Measurements from ENCODE around the gene DDX41. TPM values are rescaled to one million over a fixed set of nuclear protein-coding genes. Genes with fewer than 3 reads are reported as not detected.

DDX41 gene
- total RNA-seq, 2 experiments from 2014 or later: 49.6 to 49.7 TPM

DNA sequence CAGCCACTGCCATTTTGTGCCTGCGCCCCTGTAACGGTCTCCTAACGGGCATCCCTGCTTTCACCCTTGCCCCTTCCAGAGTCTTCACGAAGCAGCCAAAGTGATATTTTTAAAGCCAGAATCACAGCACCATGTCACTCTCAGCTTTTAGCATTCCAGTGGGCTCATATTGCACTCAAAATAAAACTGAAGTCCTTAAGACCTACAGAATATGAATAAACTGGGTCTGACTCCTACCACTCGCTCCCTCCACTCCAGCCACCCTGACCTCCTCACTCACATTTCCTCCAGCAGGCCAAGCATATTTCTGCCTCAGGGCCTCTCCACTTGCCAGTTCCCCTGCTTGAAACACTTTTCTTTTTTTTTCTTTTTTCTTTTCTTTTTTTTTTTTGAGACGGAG is 16.9 kb downstream of the DDX41 start:
- Histone ChIP-seq H3K4me1 (ENCODE audit: insufficient read depth, low read length) (peaks cover 42% of the 10 kb centered on the region), H3K4me3 (ENCODE audit: low read length) (no peak overlapping the region), H3K27ac (ENCODE audit: low read depth in 1 of 2, low read length in 2 of 2) (no peak overlapping the region), H3K27me3 (ENCODE audit: control insufficient read depth in 1 of 2, insufficient read depth in 2 of 2, low read length in 2 of 2) (no peaks in the 10 kb centered on the region), H3K9me3 (ENCODE audit: control insufficient read depth in 1 of 2, insufficient read depth in 1 of 2, low read length in 2 of 2) (no peaks in the 10 kb centered on the region), H3K36me3 (ENCODE audit: insufficient read depth, low read length) (no peaks in the 10 kb centered on the region)
- DNase-seq: no peak
- no peaks in the 10 kb centered on the region for H3K27me3 Mint-ChIP-seq
- H3K9me3 Mint-ChIP-seq: no peaks in the 10 kb centered on the region
- TF ChIP-seq, protein P1, sequence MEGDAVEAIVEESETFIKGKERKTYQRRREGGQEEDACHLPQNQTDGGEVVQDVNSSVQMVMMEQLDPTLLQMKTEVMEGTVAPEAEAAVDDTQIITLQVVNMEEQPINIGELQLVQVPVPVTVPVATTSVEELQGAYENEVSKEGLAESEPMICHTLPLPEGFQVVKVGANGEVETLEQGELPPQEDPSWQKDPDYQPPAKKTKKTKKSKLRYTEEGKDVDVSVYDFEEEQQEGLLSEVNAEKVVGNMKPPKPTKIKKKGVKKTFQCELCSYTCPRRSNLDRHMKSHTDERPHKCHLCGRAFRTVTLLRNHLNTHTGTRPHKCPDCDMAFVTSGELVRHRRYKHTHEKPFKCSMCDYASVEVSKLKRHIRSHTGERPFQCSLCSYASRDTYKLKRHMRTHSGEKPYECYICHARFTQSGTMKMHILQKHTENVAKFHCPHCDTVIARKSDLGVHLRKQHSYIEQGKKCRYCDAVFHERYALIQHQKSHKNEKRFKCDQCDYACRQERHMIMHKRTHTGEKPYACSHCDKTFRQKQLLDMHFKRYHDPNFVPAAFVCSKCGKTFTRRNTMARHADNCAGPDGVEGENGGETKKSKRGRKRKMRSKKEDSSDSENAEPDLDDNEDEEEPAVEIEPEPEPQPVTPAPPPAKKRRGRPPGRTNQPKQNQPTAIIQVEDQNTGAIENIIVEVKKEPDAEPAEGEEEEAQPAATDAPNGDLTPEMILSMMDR (IDR thresholded peaks at IDR 0.05): no peak
- intact Hi-C loops (cut with DNase I, micrococcal nuclease): loop anchor here (1.0 to 2.0 kb wide), 2 partner anchors 182 to 385 kb away; no protein-coding TSS in a partner anchor
- H3K4me1 Mint-ChIP-seq (ENCODE audit: low read depth): peaks cover 31% of the 10 kb centered on the region
- peak overlapping the region; percentile 60 for H3K4me3 Mint-ChIP-seq
- no peaks in the 10 kb centered on the region for H3K36me3 Mint-ChIP-seq (ENCODE audit: low read depth)
- ATAC-seq (ENCODE audit: poor library complexity): no peak
- POLR2A ChIA-PET: interaction anchor here (1.1 kb wide), 1 partner anchor 109 kb away, joined by 3 read pairs; no protein-coding TSS in a partner anchor
- no peak overlapping the region for H3K27ac Mint-ChIP-seq
- CTCF ChIA-PET: interaction anchor here (1.2 to 4.1 kb wide), 6 partner anchors 27 to 190 kb away, joined by 3 to 41 read pairs (median 4); no protein-coding TSS in a partner anchor

DNA sequence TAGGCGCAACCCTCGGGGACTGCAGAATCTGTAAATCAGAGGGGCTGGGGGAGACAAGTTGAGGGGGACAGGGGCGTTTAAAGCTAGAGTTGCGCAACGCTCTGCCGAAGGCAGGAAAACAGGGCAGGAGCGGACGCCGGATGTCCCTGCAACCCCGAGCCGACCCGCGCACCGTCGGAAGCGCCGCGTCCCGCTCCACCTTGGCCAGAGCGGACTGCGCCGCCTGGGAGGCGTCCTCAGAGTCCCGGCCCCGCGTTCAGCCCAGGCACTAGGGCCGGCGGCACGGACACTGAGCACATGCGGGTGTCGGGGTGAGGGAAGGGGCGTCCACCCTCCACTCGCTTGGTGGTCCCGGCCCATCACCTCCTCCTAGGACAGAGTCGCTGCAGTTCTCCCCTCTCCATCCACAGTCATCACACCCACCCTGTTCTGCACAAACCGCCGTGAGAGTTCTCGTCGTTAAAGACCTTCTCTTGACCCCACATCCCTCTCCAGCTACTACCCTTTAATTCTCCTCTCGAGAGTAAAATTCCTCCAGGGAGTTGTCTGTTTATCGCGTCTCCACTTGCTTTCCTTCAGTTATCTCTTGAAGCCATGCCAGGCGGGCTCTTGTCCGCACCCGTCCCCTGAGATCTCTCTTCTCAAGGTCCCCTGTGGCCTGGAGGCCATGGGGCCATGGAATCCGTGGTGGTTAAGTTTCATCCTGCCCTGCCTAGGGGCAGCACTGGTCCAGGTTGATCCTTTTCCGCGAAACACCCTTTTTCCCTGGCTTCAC is 18.6 kb downstream of the DDX41 start:
- TF ChIP-seq, protein P1 (IDR thresholded peaks at IDR 0.05): no peak
- no peaks in the 10 kb centered on the region for H3K36me3 ChIP-seq (ENCODE audit: insufficient read depth, low read length)
- Mint-ChIP-seq H3K27me3 (no peaks in the 10 kb centered on the region), H3K4me1 (ENCODE audit: low read depth) (peaks cover 31% of the 10 kb centered on the region), H3K4me3 (peak overlapping the region; percentile 74), H3K9me3 (no peaks in the 10 kb centered on the region), H3K36me3 (ENCODE audit: low read depth) (no peaks in the 10 kb centered on the region), H3K27ac (no peak overlapping the region)
- POLR2A ChIA-PET: interaction anchor here (0.7 to 2.1 kb wide), 16 partner anchors 18 to 364 kb away, joined by 3 to 12 read pairs (median 5); partner anchors contain the start of genes DDX41, GRK6 and NSD1
- ATAC-seq (ENCODE audit: poor library complexity) (peak; percentile 5), DNase-seq (peak in 2 of 14 experiments; percentile 10 to 49)
- no peaks in the 10 kb centered on the region for H3K9me3 ChIP-seq (ENCODE audit: control insufficient read depth in 1 of 2, insufficient read depth in 1 of 2, low read length in 2 of 2)
- CTCF ChIA-PET: interaction anchor here (1.0 to 2.1 kb wide), 8 partner anchors 19 to 189 kb away, joined by 3 to 7 read pairs (median 4); partner anchors contain the start of gene DDX41
- peaks cover 50% of the 10 kb centered on the region for H3K4me1 ChIP-seq (ENCODE audit: insufficient read depth, low read length)
- peak overlapping the region; percentile 70 for H3K4me3 ChIP-seq (ENCODE audit: low read length)
- H3K27ac ChIP-seq (ENCODE audit: low read depth in 1 of 2, low read length in 2 of 2): no peak overlapping the region
- intact Hi-C loops (cut with DNase I, micrococcal nuclease): no loop called here
- H3K27me3 ChIP-seq (ENCODE audit: control insufficient read depth in 1 of 2, insufficient read depth in 2 of 2, low read length in 2 of 2): no peaks in the 10 kb centered on the region

DNA sequence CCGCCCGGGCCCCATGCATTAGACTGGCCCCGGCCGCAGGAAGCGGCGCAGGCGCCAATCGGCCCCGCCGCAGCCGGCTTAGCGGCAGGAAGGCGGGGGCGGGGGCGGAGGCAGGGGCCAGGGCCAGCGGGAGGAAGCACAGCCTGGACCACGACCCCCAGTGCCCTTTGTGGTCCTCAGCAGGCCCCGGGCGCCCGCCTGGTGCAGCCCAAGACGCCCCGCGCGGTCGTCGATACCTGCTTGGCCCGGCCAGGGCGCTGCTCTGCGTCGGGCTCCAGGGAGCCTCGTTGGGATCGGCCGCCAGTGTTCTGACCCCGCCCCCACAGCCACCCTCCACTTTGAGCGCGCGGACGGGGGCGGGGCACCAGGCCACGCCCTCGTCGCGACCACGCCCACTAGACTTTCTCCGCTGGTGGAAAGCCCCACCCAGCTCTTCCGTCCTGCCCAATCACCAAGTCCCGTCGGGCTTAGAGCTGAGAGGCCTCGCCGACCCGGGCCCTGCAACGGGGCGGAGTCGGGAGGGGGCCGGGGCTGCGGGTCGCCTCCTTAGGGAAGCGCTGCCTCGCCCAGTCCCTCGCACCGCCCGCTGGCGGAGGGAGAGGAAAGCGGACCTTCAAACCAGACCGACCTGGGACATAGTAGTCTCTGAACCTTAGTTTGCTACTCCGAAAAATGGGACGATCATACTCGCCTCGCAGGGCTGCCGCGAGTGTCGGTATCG is 19.3 kb downstream of the DDX41 start, which contains the start of gene PDLIM7:
PDLIM7 (minus strand) TSS at position 313 of the 721 bp plus-strand sequence. CDS start 1,092 bp downstream, outside the sequence.
- no peaks in the 10 kb centered on the region for H3K27me3 ChIP-seq (ENCODE audit: control insufficient read depth in 1 of 2, insufficient read depth in 2 of 2, low read length in 2 of 2)
- H3K9me3 Mint-ChIP-seq: no peaks in the 10 kb centered on the region
- no peak within 1 kb of the TSS for H3K27ac Mint-ChIP-seq
- no peak within 1 kb of the TSS for H3K27ac ChIP-seq (ENCODE audit: low read depth in 1 of 2, low read length in 2 of 2)
- H3K4me3 Mint-ChIP-seq: peak within 1 kb of the TSS; percentile 74
- ATAC-seq (ENCODE audit: poor library complexity) (peak; percentile 89), DNase-seq (peak; percentile 87 to 98 (median 94))
- intact Hi-C loops (cut with DNase I, micrococcal nuclease): loop anchor here (1.0 to 2.0 kb wide), 4 partner anchors 19 to 185 kb away; partner anchors contain the start of gene DDX41 (in 1 of the 2)
- H3K4me3 ChIP-seq (ENCODE audit: low read length): peak within 1 kb of the TSS; percentile 70
- ChIA-PET POLR2A (interaction anchor here (0.6 to 2.1 kb wide), 18 partner anchors 18 to 363 kb away, joined by 3 to 12 read pairs (median 5); partner anchors contain the start of genes DDX41, GRK6 and NSD1), CTCF (interaction anchor here (1.0 to 2.1 kb wide), 6 partner anchors 20 to 188 kb away, joined by 3 to 7 read pairs (median 5); partner anchors contain the start of gene DDX41)
- H3K36me3 ChIP-seq (ENCODE audit: insufficient read depth, low read length): no peaks in the 10 kb centered on the region
- H3K4me1 Mint-ChIP-seq (ENCODE audit: low read depth): peaks cover 31% of the 10 kb centered on the region
- no peaks in the 10 kb centered on the region for H3K27me3 Mint-ChIP-seq
- no peaks in the 10 kb centered on the region for H3K9me3 ChIP-seq (ENCODE audit: control insufficient read depth in 1 of 2, insufficient read depth in 1 of 2, low read length in 2 of 2)
- TF ChIP-seq, protein P1 (IDR thresholded peaks at IDR 0.05): no peak
- peaks cover 5% of the 10 kb centered on the region for H3K36me3 Mint-ChIP-seq (ENCODE audit: low read depth)
- H3K4me1 ChIP-seq (ENCODE audit: insufficient read depth, low read length): peaks cover 50% of the 10 kb centered on the region
